HEK293 (cell line): Measurements from ENCODE around the gene USP17L10.
"Not testable (repeated sequence)": the region's sequence is repeated elsewhere in the genome, so short reads cannot be mapped to it uniquely, and the experiment has no call there.

Experiments used
- CTCF ChIA-PET: fragments of 350-600 bp; formaldehyde crosslinking; extraction: SDS; loops from one replicate; lab custom pipeline; 2021; ENCODE audit warnings: antibody characterized with exemption; lab: Yijun Ruan, JAX
- POLR2A ChIA-PET: fragments of 300-600 bp; formaldehyde crosslinking; extraction: SDS; loops from one replicate; lab custom pipeline; 2020; ENCODE audit warnings: antibody characterized with exemption, inconsistent platforms; lab: Yijun Ruan, JAX
- H3K27ac ChIP-seq: fragments of 200-500 bp; sonication (Bioruptor generic); 2 replicates; pipeline ENCODE4 v1.5.1; 2014; ENCODE audit warnings: low read depth, low read length, control low read depth, inconsistent platforms; ENCODE audit errors: extremely low read depth
- H3K36me3 ChIP-seq, 2 experiments: fragments of 200-500 bp in 1 of 2; sonication (Bioruptor generic) in 1 of 2; 1 replicate in 1 of 2; 2 replicates in 1 of 2; pipeline ENCODE4 v1.5.1; 2014 to 2017; ENCODE audit warnings: inconsistent platforms in 2 of 2, low read length in 2 of 2; ENCODE audit not compliant: control insufficient read depth in 2 of 2, insufficient read depth in 1 of 2
- H3K4me1 ChIP-seq: fragments of 200-500 bp; sonication (Bioruptor generic); 2 replicates; pipeline ENCODE4 v1.5.1; 2014; ENCODE audit warnings: mild to moderate bottlenecking, low read length, inconsistent platforms; ENCODE audit not compliant: control insufficient read depth, insufficient read depth
- H3K4me3 ChIP-seq: 2 replicates; pipeline ENCODE4 v1.5.1; 2011; ENCODE audit warnings: low read depth, mild to moderate bottlenecking, control low read depth, low read length, moderate library complexity
- H3K9me3 ChIP-seq: fragments of 200-500 bp; sonication (Bioruptor generic); 2 replicates; pipeline ENCODE4 v1.5.1; 2014; ENCODE audit warnings: low read depth, low read length, inconsistent platforms; ENCODE audit not compliant: control insufficient read depth, insufficient read depth

USP17L10 gene, protein sequence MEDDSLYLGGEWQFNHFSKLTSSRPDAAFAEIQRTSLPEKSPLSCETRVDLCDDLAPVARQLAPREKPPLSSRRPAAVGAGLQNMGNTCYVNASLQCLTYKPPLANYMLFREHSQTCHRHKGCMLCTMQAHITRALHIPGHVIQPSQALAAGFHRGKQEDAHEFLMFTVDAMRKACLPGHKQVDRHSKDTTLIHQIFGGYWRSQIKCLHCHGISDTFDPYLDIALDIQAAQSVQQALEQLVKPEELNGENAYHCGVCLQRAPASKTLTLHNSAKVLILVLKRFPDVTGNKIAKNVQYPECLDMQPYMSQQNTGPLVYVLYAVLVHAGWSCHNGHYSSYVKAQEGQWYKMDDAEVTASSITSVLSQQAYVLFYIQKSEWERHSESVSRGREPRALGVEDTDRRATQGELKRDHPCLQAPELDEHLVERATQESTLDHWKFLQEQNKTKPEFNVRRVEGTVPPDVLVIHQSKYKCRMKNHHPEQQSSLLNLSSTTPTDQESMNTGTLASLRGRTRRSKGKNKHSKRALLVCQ

DNA sequence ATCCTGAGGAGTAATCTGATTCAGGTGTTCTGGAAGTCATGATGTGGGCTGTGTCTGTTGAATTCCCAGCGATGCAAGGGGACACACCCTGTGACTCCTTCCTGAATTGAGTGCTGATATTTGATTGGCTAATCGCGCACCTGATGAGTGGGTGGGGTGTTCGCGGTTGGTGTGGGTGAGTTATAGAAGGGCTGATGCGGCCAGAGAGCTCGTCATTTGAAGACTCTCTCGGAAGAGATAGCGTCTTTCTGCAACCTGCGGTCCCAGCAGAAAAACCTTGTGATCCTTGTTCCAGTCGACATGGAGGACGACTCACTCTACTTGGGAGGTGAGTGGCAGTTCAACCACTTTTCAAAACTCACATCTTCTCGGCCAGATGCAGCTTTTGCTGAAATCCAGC is at the start of gene USP17L10:
USP17L10 (plus strand) TSS at position 301 of the 400 bp plus-strand sequence; CDS start at position 301, 0 bp downstream.
- CTCF ChIA-PET, H3K9me3 ChIP-seq, H3K4me3 ChIP-seq, POLR2A ChIA-PET, H3K4me1 ChIP-seq, H3K36me3 ChIP-seq, H3K27ac ChIP-seq: not testable (repeated sequence)

DNA sequence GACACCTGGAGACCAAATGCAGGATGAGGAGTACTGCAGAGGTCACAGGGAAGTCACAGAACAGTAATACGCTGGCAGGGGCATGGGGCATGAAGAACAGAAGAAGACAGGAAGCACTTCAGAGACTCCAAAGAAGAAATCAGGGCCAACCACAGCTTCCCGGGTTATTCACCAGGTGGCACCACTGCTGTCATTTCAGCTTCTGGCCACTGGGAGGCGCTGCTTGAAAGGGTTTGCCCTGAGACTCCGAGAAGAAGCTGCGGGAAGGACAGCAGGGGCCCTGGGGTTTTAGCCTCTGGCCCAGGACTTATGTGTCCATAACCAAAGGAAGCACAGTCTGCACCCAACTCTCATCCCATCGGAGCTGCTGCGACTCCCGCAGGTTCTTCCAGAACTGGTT is 44.5 kb upstream of the USP17L10 start:
- H3K27ac ChIP-seq, POLR2A ChIA-PET: not testable (repeated sequence)

DNA sequence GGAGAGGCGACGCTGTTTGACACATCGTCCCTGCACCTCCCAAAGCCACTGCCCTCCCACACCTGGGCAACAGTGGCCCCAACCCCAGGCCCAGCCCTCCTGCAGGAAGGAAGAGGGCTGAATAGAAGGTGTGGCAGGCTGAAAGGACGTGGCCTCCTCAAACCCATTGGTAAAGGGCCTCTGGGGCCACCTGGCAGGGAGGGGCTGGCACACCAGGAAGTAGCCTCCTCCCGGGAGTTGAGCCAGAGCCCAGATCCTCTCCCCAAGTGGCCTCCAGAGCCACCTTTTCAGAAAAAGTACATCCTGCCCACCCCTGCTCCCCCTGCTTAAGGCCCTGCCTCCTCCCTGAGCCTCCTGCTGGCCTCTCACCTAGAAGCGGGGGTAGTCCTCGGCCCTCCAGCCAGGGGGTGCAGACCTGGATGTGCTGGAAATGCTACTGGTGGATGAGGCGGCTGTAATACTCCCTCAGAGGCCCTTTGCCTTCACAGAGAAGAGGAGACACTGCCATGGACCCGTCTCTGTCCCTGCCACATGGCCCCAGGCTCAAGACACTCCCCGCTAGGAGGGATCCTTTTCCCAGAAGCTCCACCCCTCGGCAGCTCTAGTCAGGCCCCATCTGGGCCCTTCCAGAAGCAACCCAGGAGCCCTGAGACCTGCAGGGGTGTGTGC is 40.5 kb upstream of the USP17L10 start, which contains the start of gene FAM90A26:
FAM90A26 (plus strand) TSS at position 619 of the 669 bp plus-strand sequence. CDS start 2,764 bp downstream, outside the sequence.
- H3K27ac ChIP-seq, CTCF ChIA-PET, H3K9me3 ChIP-seq, H3K4me3 ChIP-seq, POLR2A ChIA-PET, H3K36me3 ChIP-seq, H3K4me1 ChIP-seq: not testable (repeated sequence)

More for the DNA sequence above, 44.5 kb upstream of the USP17L10 start:
- H3K4me1 ChIP-seq, CTCF ChIA-PET, H3K4me3 ChIP-seq, H3K36me3 ChIP-seq, H3K9me3 ChIP-seq: not testable (repeated sequence)

DNA sequence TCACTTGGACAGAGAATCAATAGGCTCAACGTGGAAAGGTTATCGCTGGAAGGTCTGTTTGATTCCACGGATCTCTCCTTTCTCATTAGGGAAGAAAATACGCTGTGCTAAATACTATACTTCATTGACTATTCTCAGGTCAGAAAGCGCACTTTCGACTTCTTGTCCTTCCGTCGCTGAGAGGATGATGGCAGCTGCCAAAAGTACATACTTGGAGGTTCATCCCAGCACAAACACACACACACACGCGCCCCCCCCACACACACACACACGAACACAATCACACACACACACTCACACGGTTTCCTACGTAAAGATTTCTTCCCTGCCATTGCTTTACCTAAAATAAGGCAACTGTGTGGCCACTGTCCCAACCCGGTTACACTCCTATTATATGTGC is 4.2 kb downstream of the USP17L10 start:
- POLR2A ChIA-PET, H3K9me3 ChIP-seq, H3K4me1 ChIP-seq, H3K27ac ChIP-seq, CTCF ChIA-PET, H3K4me3 ChIP-seq, H3K36me3 ChIP-seq: not testable (repeated sequence)

DNA sequence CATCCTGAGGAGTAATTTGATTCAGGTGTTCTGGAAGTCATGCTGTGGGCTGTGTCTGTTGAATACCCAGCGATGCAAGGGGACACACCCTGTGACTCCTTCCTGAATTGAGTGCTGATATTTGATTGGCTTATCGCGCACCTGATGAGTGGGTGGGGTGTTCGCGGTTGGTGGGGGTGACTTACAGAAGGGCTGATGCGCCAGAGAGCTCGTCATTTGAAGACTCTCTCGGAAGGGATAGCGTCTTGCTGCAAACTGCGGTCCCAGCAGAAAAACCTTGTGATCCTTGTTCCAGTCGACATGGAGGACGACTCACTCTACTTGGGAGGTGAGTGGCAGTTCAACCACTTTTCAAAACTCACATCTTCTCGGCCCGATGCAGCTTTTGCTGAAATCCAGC is 4.6 kb downstream of the USP17L10 start, which contains the start of gene USP17L11:
USP17L11 (plus strand) TSS at position 301 of the 400 bp plus-strand sequence; CDS start at position 301, 0 bp downstream.
- H3K27ac ChIP-seq, H3K4me3 ChIP-seq, CTCF ChIA-PET, H3K9me3 ChIP-seq, POLR2A ChIA-PET, H3K4me1 ChIP-seq, H3K36me3 ChIP-seq: not testable (repeated sequence)

DNA sequence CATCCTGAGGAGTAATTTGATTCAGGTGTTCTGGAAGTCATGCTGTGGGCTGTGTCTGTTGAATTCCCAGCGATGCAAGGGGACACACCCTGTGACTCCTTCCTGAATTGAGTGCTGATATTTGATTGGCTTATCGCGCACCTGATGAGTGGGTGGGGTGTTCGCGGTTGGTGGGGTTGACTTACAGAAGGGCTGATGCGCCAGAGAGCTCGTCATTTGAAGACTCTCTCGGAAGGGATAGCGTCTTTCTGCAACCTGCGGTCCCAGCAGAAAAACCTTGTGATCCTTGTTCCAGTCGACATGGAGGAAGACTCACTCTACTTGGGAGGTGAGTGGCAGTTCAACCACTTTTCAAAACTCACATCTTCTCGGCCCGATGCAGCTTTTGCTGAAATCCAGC is 9.4 kb downstream of the USP17L10 start, which contains the start of gene USP17L12:
USP17L12 (plus strand) TSS at position 301 of the 400 bp plus-strand sequence; CDS start at position 301, 0 bp downstream.
- POLR2A ChIA-PET = not testable (repeated sequence)

DNA sequence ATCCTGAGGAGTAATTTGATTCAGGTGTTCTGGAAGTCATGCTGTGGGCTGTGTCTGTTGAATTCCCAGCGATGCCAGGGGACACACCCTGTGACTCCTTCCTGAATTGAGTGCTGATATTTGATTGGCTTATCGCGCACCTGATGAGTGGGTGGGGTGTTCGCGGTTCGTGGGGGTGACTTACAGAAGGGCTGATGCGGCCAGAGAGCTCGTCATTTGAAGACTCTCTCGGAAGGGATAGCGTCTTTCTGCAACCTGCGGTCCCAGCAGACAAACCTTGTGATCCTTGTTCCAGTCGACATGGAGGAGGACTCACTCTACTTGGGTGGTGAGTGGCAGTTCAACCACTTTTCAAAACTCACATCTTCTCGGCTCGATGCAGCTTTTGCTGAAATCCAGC is 14.1 kb downstream of the USP17L10 start, which contains the start of gene USP17L13:
USP17L13 (plus strand) TSS at position 301 of the 400 bp plus-strand sequence; CDS start at position 301, 0 bp downstream.
- H3K36me3 ChIP-seq, H3K4me3 ChIP-seq, H3K4me1 ChIP-seq, H3K9me3 ChIP-seq, POLR2A ChIA-PET, CTCF ChIA-PET, H3K27ac ChIP-seq: not testable (repeated sequence)

More for the DNA sequence above, 9.4 kb downstream of the USP17L10 start, which contains the start of gene USP17L12:
- H3K9me3 ChIP-seq, CTCF ChIA-PET, H3K36me3 ChIP-seq, H3K27ac ChIP-seq, H3K4me1 ChIP-seq, H3K4me3 ChIP-seq: not testable (repeated sequence)

DNA sequence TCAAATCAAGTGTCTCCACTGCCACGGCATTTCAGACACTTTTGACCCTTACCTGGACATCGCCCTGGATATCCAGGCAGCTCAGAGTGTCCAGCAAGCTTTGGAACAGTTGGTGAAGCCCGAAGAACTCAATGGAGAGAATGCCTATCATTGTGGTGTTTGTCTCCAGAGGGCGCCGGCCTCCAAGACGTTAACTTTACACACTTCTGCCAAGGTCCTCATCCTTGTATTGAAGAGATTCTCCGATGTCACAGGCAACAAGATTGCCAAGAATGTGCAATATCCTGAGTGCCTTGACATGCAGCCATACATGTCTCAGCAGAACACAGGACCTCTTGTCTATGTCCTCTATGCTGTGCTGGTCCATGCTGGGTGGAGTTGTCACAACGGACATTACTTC is 19.8 kb downstream of the USP17L10 start:
- CTCF ChIA-PET, H3K4me1 ChIP-seq, H3K27ac ChIP-seq, H3K4me3 ChIP-seq, H3K36me3 ChIP-seq, H3K9me3 ChIP-seq, POLR2A ChIA-PET: not testable (repeated sequence)

DNA sequence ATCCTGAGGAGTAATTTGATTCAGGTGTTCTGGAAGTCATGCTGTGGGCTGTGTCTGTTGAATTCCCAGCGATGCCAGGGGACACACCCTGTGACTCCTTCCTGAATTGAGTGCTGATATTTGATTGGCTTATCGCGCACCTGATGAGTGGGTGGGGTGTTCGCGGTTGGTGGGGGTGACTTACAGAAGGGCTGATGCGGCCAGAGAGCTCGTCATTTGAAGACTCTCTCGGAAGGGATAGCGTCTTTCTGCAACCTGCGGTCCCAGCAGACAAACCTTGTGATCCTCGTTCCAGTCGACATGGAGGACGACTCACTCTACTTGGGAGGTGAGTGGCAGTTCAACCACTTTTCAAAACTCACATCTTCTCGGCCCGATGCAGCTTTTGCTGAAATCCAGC is 23.6 kb downstream of the USP17L10 start, which contains the start of gene USP17L15:
USP17L15 (plus strand) TSS at position 301 of the 400 bp plus-strand sequence; CDS start at position 301, 0 bp downstream.
- H3K27ac ChIP-seq, POLR2A ChIA-PET, H3K4me3 ChIP-seq, H3K9me3 ChIP-seq, H3K4me1 ChIP-seq, H3K36me3 ChIP-seq, CTCF ChIA-PET: not testable (repeated sequence)

DNA sequence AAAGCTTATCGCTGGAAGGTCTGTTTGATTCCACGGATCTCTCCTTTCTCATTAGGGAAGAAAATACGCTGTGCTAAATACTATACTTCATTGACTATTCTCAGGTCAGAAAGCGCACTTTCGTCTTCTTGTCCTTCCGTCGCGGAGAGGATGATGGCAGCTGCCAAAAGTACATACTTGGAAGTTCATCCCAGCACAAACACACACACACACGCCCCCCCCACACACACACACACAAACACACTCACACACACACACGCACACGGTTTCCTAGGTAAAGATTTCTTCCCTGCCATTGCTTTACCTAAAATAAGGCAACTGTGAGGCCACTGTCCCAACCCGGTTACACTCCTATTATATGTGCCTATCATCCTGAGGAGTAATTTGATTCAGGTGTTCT is 28.0 kb downstream of the USP17L10 start:
- H3K27ac ChIP-seq, H3K4me3 ChIP-seq, CTCF ChIA-PET, POLR2A ChIA-PET, H3K9me3 ChIP-seq, H3K4me1 ChIP-seq, H3K36me3 ChIP-seq: not testable (repeated sequence)
